ENCODE results near the gene EPB41L4A. TPM values are rescaled to one million over a fixed set of nuclear protein-coding genes. Genes with fewer than 3 reads are reported as not detected.
A peak's percentile ranks its signal among the peaks of the same experiment; 100 is the strongest.

The EPB41L4A gene
- total RNA-seq, 1 donor from 2014 or later: 11.1 TPM

- H3K27ac ChIP-seq (ENCODE audit: low read depth, low read length): peak overlapping the region; percentile 28
- no peaks in the 10 kb centered on the region for H3K79me2 ChIP-seq (ENCODE audit: insufficient read depth, low read length)
- peak overlapping the region; percentile 30 for H3K9ac ChIP-seq (ENCODE audit: low read length)
- Mint-ChIP-seq H3K36me3 (ENCODE audit: low read depth, unreplicated experiment) (no peaks in the 10 kb centered on the region), H3K27ac (ENCODE audit: unreplicated experiment) (peak overlapping the region; percentile 90), H3K4me3 (ENCODE audit: unreplicated experiment) (no peak overlapping the region), H3K27me3 (ENCODE audit: low read depth, unreplicated experiment) (no peaks in the 10 kb centered on the region), H3K4me1 (ENCODE audit: low read depth, unreplicated experiment) (peaks cover 6% of the 10 kb centered on the region), H3K9me3 (ENCODE audit: unreplicated experiment) (no peaks in the 10 kb centered on the region)
- peak overlapping the region; percentile 50 for H2AFZ ChIP-seq (ENCODE audit: low read depth, low read length)
- no peak overlapping the region for H3K4me3 ChIP-seq (ENCODE audit: insufficient read depth, low read depth, low read length)
- no peaks in the 10 kb centered on the region for H3K9me3 ChIP-seq (ENCODE audit: insufficient read depth, low read depth, low read length)
- no peaks in the 10 kb centered on the region for H3K27me3 ChIP-seq (ENCODE audit: insufficient read depth, low read length)
- peaks cover 9% of the 10 kb centered on the region for H3K4me1 ChIP-seq (ENCODE audit: insufficient read depth, low read length)
- H3K36me3 ChIP-seq (ENCODE audit: insufficient read depth, low read length): no peaks in the 10 kb centered on the region
- H4K20me1 ChIP-seq (ENCODE audit: insufficient read depth, low read length): no peaks in the 10 kb centered on the region
- peak overlapping the region; percentile 67 for H3K4me2 ChIP-seq (ENCODE audit: low read length)
- no peak for FAIRE-seq
- peak; percentile 69 for DNase-seq (ENCODE audit: low read depth)
- TF ChIP-seq EZH2 (IDR thresholded peaks at IDR 0.05; ENCODE audit: insufficient read depth, low read length): no peak
- no peak for TF ChIP-seq CTCF (IDR thresholded peaks at IDR 0.05; ENCODE audit: insufficient read depth, low read depth, low read length)
Observed at GRCh38 chr5:112183103-112183711, 235.9 kb downstream of the EPB41L4A start.

- H3K4me1 Mint-ChIP-seq (ENCODE audit: low read depth, unreplicated experiment): peaks cover 6% of the 10 kb centered on the region
Observed at GRCh38 chr5:112179290-112179689, 239.8 kb downstream of the EPB41L4A start.

More at GRCh38 chr5:112179290-112179689, 239.8 kb downstream of the EPB41L4A start:
- Histone ChIP-seq H3K27ac (ENCODE audit: low read depth, low read length) (no peak overlapping the region), H3K9me3 (ENCODE audit: insufficient read depth, low read depth, low read length) (no peaks in the 10 kb centered on the region), H3K4me2 (ENCODE audit: low read length) (no peak overlapping the region), H3K9ac (ENCODE audit: low read length) (no peak overlapping the region), H3K36me3 (ENCODE audit: insufficient read depth, low read length) (no peaks in the 10 kb centered on the region), H3K4me3 (ENCODE audit: insufficient read depth, low read depth, low read length) (no peak overlapping the region), H2AFZ (ENCODE audit: low read depth, low read length) (no peak overlapping the region), H4K20me1 (ENCODE audit: insufficient read depth, low read length) (no peaks in the 10 kb centered on the region), H3K4me1 (ENCODE audit: insufficient read depth, low read length) (peaks cover 9% of the 10 kb centered on the region), H3K27me3 (ENCODE audit: insufficient read depth, low read length) (no peaks in the 10 kb centered on the region), H3K79me2 (ENCODE audit: insufficient read depth, low read length) (no peaks in the 10 kb centered on the region)
- Mint-ChIP-seq H3K27ac (ENCODE audit: unreplicated experiment) (no peak overlapping the region), H3K4me3 (ENCODE audit: unreplicated experiment) (no peak overlapping the region), H3K27me3 (ENCODE audit: low read depth, unreplicated experiment) (no peaks in the 10 kb centered on the region), H3K36me3 (ENCODE audit: low read depth, unreplicated experiment) (no peaks in the 10 kb centered on the region), H3K9me3 (ENCODE audit: unreplicated experiment) (no peaks in the 10 kb centered on the region)
- TF ChIP-seq EZH2 (IDR thresholded peaks at IDR 0.05; ENCODE audit: insufficient read depth, low read length): no peak
- peak; percentile 8 for TF ChIP-seq CTCF (IDR thresholded peaks at IDR 0.05; ENCODE audit: insufficient read depth, low read depth, low read length)
- FAIRE-seq: no peak
- DNase-seq (ENCODE audit: low read depth): no peak
